GM19397 (cell line): ENCODE data around the gene KCNJ3.

Experiments used
- ATAC-seq: cut with Tn5 transposase; IDR thresholded peaks from one replicate; pipeline ENCODE4 v1.9.1; 2021; ENCODE audit warnings: mild to moderate bottlenecking, moderate library complexity; ENCODE audit not compliant: unreplicated experiment

Gene KCNJ3

GRCh38 chr2:154698296-154698720 lies at the start of gene KCNJ3:
Gene KCNJ3 (plus strand): TSS chr2:154698695. CDS start chr2:154698776, 81 bp downstream.
- ATAC-seq, result no peak

GRCh38 chr2:154655499-154655898 lies 43.0 kb upstream of the KCNJ3 start:
- ATAC-seq, result no peak

- ATAC-seq, result no peak
These were observed 39.6 kb upstream of the KCNJ3 start for GRCh38 chr2:154658854-154659253.

GRCh38 chr2:154664248-154664647 lies 34.2 kb upstream of the KCNJ3 start:
- no peak for ATAC-seq

GRCh38 chr2:154670083-154670482 lies 28.4 kb upstream of the KCNJ3 start:
- ATAC-seq, result no peak

- ATAC-seq, result no peak
These were observed 24.8 kb upstream of the KCNJ3 start for GRCh38 chr2:154673694-154674093.

GRCh38 chr2:154677401-154677800 lies 21.1 kb upstream of the KCNJ3 start:
- no peak for ATAC-seq

GRCh38 chr2:154681741-154682140 lies 16.8 kb upstream of the KCNJ3 start:
- no peak for ATAC-seq

GRCh38 chr2:154686162-154686561 lies 12.3 kb upstream of the KCNJ3 start:
- no peak for ATAC-seq

GRCh38 chr2:154688373-154688772 lies 10.1 kb upstream of the KCNJ3 start:
- ATAC-seq, result no peak

- no peak for ATAC-seq
These were observed 9.3 kb upstream of the KCNJ3 start for GRCh38 chr2:154689158-154689557.

GRCh38 chr2:154692927-154693326 lies 5.6 kb upstream of the KCNJ3 start:
- no peak for ATAC-seq

GRCh38 chr2:154693741-154694340 lies 4.7 kb upstream of the KCNJ3 start:
- ATAC-seq, result no peak

- ATAC-seq, result no peak
These were observed 3.6 kb upstream of the KCNJ3 start for GRCh38 chr2:154694881-154695280.

- no peak for ATAC-seq
These were observed 2.1 kb upstream of the KCNJ3 start for GRCh38 chr2:154696369-154696768.

- no peak for ATAC-seq
These were observed 1.6 kb upstream of the KCNJ3 start for GRCh38 chr2:154696810-154697417.

- ATAC-seq, result no peak
These were observed 860 bp upstream of the KCNJ3 start for GRCh38 chr2:154697418-154698252.

GRCh38 chr2:154698721-154699574 lies 453 bp downstream of the KCNJ3 start:
- no peak for ATAC-seq

- ATAC-seq, result no peak
These were observed 1.1 kb downstream of the KCNJ3 start for GRCh38 chr2:154699575-154699930.

- ATAC-seq, result no peak
These were observed 1.6 kb downstream of the KCNJ3 start for GRCh38 chr2:154700136-154700535.

- ATAC-seq, result no peak
These were observed 6.5 kb downstream of the KCNJ3 start for GRCh38 chr2:154704991-154705390.
